GM12873 (cell line): Measurements from ENCODE around the gene MAP3K12.

Experiments
- CTCF ChIP-seq: IDR thresholded peaks from 2 replicates; pipeline ENCODE4 v1.5.1; 2012; ENCODE audit warnings: low read depth, mild to moderate bottlenecking, moderate library complexity, low read length, control low read depth; ENCODE audit not compliant: insufficient read depth; ENCODE audit errors: missing control alignments

The MAP3K12 gene

GRCh38 chr12:53480491-53481442, 18.5 kb downstream of the MAP3K12 start:
- no peak for TF ChIP-seq CTCF

GRCh38 chr12:53479331-53479730, 19.9 kb downstream of the MAP3K12 start:
- TF ChIP-seq CTCF, result no peak

- TF ChIP-seq CTCF, result no peak
Observed at GRCh38 chr12:53478865-53479264, 20.4 kb downstream of the MAP3K12 start.

- peak; percentile 39 for TF ChIP-seq CTCF
Observed at GRCh38 chr12:53476769-53477209, 22.5 kb downstream of the MAP3K12 start.

- TF ChIP-seq CTCF, result no peak
Observed at GRCh38 chr12:53474819-53475218, 24.4 kb downstream of the MAP3K12 start.

GRCh38 chr12:53474077-53474476, 25.2 kb downstream of the MAP3K12 start:
- no peak for TF ChIP-seq CTCF

GRCh38 chr12:53472056-53472582, 27.1 kb downstream of the MAP3K12 start:
- no peak for TF ChIP-seq CTCF
